Neuron (in vitro differentiated cells): Measurements from ENCODE around the gene HECW1.

Experiments
- H2AFZ ChIP-seq: one replicate; pipeline ENCODE4 v1.6.1; 2013; ENCODE audit warnings: low read depth, mild to moderate bottlenecking, inconsistent platforms, low read length, moderate library complexity
- H3K27me3 ChIP-seq: one replicate; pipeline ENCODE4 v1.6.1; 2013; ENCODE audit warnings: low read length; ENCODE audit not compliant: insufficient read depth
- H3K36me3 ChIP-seq: one replicate; pipeline ENCODE4 v1.6.1; 2013; ENCODE audit warnings: low read length; ENCODE audit not compliant: insufficient read depth
- H3K4me1 ChIP-seq: one replicate; pipeline ENCODE4 v1.6.1; 2013; ENCODE audit warnings: low read length; ENCODE audit not compliant: insufficient read depth
- H3K4me3 ChIP-seq: 2 replicates; pipeline ENCODE4 v1.5.1; 2013; ENCODE audit warnings: mild to moderate bottlenecking, low read length, moderate library complexity
- H3K9me3 ChIP-seq: one replicate; pipeline ENCODE4 v1.6.1; 2013; ENCODE audit warnings: low read length

Gene HECW1

DNA sequence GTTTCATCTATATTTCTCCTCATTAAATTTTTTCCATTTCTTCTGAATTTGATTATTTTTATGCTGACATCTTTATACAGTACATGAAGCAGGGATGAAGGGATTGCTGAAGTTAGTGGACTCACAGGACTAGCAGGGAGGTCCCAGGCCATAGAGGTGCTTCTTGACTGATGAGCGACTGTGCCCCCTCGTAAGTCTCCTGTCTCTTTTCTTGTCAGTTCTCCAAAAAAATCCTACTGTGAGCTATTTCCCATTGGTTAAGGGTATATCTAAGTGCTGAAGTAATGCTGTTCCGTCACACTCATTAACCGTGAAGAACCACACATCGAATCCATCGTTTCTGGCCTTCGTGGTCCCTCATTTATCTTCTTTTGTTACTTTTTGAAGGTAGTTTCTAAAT lies 27.7 kb downstream of the HECW1 start:
- H2AFZ ChIP-seq = no peak overlapping the region
- no peaks in the 10 kb centered on the region for H3K9me3 ChIP-seq
- H3K36me3 ChIP-seq = no peaks in the 10 kb centered on the region
- peaks cover 10% of the 10 kb centered on the region for H3K4me1 ChIP-seq
- no peaks in the 10 kb centered on the region for H3K27me3 ChIP-seq
- no peak overlapping the region for H3K4me3 ChIP-seq

DNA sequence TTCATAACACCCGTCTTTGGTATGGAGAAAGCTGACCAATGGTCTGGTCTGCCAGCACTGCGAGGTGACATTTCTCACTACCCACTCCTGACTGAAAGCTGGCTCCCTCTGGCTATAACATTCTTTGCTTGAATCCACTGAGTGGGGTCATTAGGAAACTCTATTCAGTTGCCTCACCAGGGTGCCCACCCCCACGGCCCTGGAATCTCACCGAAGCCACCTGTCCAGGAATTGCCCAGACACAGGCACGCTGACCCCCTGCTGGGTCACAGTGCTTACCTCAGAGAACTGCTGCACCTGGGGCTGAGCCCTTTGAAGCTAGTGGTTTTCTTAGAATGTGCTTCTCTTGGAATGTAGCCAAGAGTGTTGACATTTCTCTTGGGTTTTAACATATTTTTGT lies 28.6 kb downstream of the HECW1 start:
- H3K9me3 ChIP-seq = no peaks in the 10 kb centered on the region
- peaks cover 10% of the 10 kb centered on the region for H3K4me1 ChIP-seq
- no peaks in the 10 kb centered on the region for H3K36me3 ChIP-seq
- H2AFZ ChIP-seq = no peak overlapping the region
- H3K4me3 ChIP-seq = no peak overlapping the region
- H3K27me3 ChIP-seq = no peaks in the 10 kb centered on the region

DNA sequence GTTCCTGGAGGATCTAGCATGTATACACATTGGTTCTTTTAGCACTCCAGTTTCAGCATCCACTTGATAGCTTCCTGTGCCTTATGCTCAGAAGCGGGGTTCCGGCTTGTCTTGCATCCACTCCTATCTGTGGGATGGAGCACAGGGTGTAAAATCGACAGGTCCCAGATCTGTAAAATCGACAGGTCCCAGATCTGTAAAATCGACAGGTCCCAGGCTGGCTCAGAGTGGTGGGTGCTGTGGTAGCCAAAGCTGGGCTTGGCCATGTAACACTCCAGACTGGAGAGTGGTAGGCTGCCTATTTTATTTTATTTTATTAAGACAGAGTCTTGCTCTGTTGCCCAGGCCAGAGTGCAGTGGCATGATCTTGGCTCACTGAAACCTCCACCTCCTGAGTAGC lies 30.3 kb downstream of the HECW1 start:
- H2AFZ ChIP-seq = no peak overlapping the region
- H3K4me1 ChIP-seq = peaks cover 10% of the 10 kb centered on the region
- H3K4me3 ChIP-seq = no peak overlapping the region
- no peaks in the 10 kb centered on the region for H3K9me3 ChIP-seq
- no peaks in the 10 kb centered on the region for H3K27me3 ChIP-seq
- H3K36me3 ChIP-seq = no peaks in the 10 kb centered on the region

GRCh38 chr7:43143918-43144589 lies 31.6 kb downstream of the HECW1 start:
- no peak overlapping the region for H3K4me3 ChIP-seq
- H3K4me1 ChIP-seq = peaks cover 2% of the 10 kb centered on the region
- H3K27me3 ChIP-seq = no peaks in the 10 kb centered on the region
- no peaks in the 10 kb centered on the region for H3K36me3 ChIP-seq
- no peak overlapping the region for H2AFZ ChIP-seq
- H3K9me3 ChIP-seq = no peaks in the 10 kb centered on the region

DNA sequence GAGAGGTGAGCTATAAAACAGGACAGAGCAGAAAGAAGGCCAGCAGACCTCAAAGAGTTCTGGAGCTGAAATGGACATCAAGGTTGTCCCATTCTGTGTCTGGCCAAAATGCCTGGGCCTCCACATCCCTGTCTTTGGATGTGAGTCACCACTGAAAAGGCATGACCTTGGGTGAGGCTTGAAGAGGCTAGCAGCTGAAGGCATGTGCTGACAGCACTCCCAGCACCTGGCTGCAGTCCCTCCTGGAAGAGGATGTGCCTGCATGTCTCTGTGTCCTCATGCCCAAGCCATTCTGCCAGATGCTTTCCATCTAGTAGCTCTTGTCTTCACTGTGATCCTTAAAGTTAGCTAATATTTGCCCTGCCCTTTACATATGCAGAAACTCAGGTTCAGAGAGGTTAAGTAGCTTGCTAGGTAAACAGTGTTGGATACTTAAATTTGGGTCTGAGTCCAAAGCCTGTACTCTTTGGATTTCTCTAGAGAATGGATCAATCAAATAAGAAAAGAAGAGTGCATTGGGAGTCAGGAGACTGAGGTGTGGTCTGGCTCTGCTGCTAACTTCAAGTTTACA lies 35.8 kb downstream of the HECW1 start:
- H2AFZ ChIP-seq = no peak overlapping the region
- H3K36me3 ChIP-seq = no peaks in the 10 kb centered on the region
- H3K4me1 ChIP-seq = no peaks in the 10 kb centered on the region
- no peaks in the 10 kb centered on the region for H3K27me3 ChIP-seq
- H3K4me3 ChIP-seq = no peak overlapping the region
- no peaks in the 10 kb centered on the region for H3K9me3 ChIP-seq

DNA sequence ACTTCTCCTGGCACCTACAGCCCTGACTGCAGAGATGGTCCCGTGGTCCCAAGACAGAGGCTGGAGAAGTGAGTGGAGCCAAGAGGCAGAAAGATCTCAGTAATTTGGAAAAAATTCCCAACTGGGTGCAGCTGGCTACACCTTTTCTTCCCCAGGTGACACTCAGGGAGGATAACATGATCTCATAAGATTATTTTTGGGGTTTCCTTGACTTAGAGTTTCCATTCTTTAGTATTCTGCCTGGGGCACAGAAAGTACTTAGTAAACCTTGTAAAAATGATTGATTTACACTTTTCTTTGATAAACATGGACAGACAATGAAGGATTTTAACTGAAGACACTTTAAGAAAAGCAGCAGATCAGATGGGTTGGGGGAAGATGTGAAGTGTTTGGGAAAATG lies 38.6 kb downstream of the HECW1 start:
- Histone ChIP-seq H3K27me3 (no peaks in the 10 kb centered on the region), H3K4me1 (no peaks in the 10 kb centered on the region), H3K36me3 (no peaks in the 10 kb centered on the region), H3K9me3 (no peaks in the 10 kb centered on the region), H3K4me3 (no peak overlapping the region), H2AFZ (no peak overlapping the region)

DNA sequence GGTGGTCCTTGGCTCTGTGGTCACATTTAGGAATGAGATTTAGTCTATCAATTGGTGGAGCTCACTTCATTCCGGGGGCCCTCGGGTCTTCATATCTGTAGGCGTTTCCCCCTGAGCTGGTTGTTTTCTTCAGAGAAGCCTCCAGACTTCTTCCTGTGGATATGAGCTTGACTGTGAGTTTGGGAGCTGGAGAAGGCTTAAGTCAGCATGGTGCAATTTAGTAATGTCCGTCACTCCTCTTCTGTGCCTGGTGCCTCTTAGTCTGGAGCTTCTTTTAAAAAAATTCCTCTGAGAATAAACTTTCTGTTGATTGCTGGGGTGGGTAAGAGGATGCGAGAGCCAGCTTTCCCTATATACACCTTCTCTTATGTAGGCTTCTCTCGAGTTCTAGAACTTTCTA lies 40.2 kb downstream of the HECW1 start:
- H3K36me3 ChIP-seq = no peaks in the 10 kb centered on the region
- H3K4me1 ChIP-seq = no peaks in the 10 kb centered on the region
- H3K27me3 ChIP-seq = no peaks in the 10 kb centered on the region
- H3K9me3 ChIP-seq = no peaks in the 10 kb centered on the region
- no peak overlapping the region for H3K4me3 ChIP-seq
- no peak overlapping the region for H2AFZ ChIP-seq

GRCh38 chr7:43155636-43156035 lies 43.2 kb downstream of the HECW1 start:
- Histone ChIP-seq H3K4me3 (no peak overlapping the region), H3K4me1 (no peaks in the 10 kb centered on the region), H3K9me3 (no peaks in the 10 kb centered on the region), H2AFZ (no peak overlapping the region), H3K27me3 (no peaks in the 10 kb centered on the region), H3K36me3 (no peaks in the 10 kb centered on the region)

- no peaks in the 10 kb centered on the region for H3K9me3 ChIP-seq
- no peaks in the 10 kb centered on the region for H3K36me3 ChIP-seq
- H3K4me3 ChIP-seq = no peak overlapping the region
- H3K27me3 ChIP-seq = no peaks in the 10 kb centered on the region
- no peak overlapping the region for H2AFZ ChIP-seq
- H3K4me1 ChIP-seq = peaks cover 4% of the 10 kb centered on the region
Measured at GRCh38 chr7:43163885-43164284, 51.4 kb downstream of the HECW1 start.

DNA sequence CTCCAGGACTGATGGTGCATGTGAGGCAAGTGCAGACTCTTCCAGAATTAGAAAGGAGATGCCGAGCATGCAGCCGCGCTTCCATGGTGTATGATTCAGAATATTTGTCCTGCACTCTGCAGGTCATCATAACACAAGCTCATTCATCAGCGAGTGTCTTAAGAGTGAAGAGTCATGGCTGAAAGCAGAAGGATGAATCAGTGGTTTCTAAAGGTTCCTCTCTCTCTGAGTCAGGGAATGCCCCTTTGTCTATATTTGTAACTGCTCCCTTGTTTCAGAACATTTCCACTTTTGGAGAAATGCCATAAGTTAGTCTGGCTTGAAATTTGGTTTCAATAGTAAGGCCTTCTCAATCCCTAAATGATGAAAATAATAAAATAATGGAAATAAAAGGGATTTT lies 52.3 kb downstream of the HECW1 start:
- no peak overlapping the region for H3K4me3 ChIP-seq
- H3K9me3 ChIP-seq = no peaks in the 10 kb centered on the region
- H3K36me3 ChIP-seq = no peaks in the 10 kb centered on the region
- no peak overlapping the region for H2AFZ ChIP-seq
- H3K4me1 ChIP-seq = peaks cover 4% of the 10 kb centered on the region
- H3K27me3 ChIP-seq = no peaks in the 10 kb centered on the region

DNA sequence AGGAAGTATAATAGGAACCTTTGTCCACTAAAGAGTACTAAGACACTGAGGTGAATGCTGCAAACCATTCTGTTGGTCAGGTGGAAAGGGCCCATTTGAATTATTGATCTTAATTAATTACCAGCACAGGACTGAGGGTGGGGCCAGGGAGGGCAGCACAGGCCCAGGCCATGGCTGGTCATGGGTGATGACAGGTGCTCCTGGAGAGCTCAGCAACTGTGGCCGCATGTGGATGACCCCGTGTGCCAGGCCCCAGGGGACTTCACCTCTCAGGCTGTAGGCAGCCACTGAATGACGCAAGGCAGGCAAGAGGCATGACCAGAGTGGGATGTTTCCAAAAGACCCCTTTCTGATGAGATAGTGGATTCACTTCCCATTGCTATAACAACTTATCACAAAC lies 54.2 kb downstream of the HECW1 start:
- Histone ChIP-seq H3K9me3 (no peaks in the 10 kb centered on the region), H3K4me3 (no peak overlapping the region), H3K4me1 (peaks cover 4% of the 10 kb centered on the region), H2AFZ (no peak overlapping the region), H3K36me3 (no peaks in the 10 kb centered on the region), H3K27me3 (no peaks in the 10 kb centered on the region)

- Histone ChIP-seq H3K36me3 (no peaks in the 10 kb centered on the region), H3K9me3 (no peaks in the 10 kb centered on the region), H3K4me1 (peaks cover 4% of the 10 kb centered on the region), H2AFZ (no peak overlapping the region), H3K27me3 (no peaks in the 10 kb centered on the region), H3K4me3 (no peak overlapping the region)
Measured at GRCh38 chr7:43169076-43169475, 56.6 kb downstream of the HECW1 start.

DNA sequence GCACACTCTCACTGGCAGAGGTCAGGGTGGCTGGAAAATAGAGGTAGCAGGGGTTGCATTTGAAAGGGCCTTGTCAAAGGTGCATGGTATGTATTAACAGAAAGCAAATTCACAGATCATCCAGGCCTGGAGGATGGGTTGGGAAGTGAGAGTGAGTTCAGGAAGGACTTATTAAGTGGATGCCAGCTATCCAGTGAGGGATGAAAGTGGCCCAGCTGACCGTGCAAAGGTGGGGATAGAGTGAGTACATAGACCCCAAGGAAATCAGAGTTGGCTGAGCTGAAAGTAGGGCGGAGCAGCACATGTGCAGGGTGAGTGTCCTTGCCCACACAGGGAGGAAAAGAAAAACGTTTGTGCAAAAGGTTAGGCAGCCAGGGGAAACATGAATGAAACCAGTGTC lies 58.1 kb downstream of the HECW1 start:
- Histone ChIP-seq H3K36me3 (no peaks in the 10 kb centered on the region), H2AFZ (no peak overlapping the region), H3K4me1 (no peaks in the 10 kb centered on the region), H3K9me3 (no peaks in the 10 kb centered on the region), H3K4me3 (no peak overlapping the region), H3K27me3 (no peaks in the 10 kb centered on the region)
